ENCODE results near the gene LPAR3.

Gene LPAR3

GRCh38 chr1:84825161-84825560 lies 67.8 kb downstream of the LPAR3 start:
- H3K9ac ChIP-seq (ENCODE audit: low read length): no peak overlapping the region
- TF ChIP-seq EZH2phosphoT487 (conservative IDR thresholded peaks at IDR 0.05; ENCODE audit: low read length) (no peak), CTCF (IDR thresholded peaks at IDR 0.05; ENCODE audit: insufficient read depth, low read length, poor library complexity, severe bottlenecking) (no peak)
- no peak overlapping the region for H3K27ac ChIP-seq (ENCODE audit: low read depth, low read length)
- no peaks in the 10 kb centered on the region for H3K9me2 ChIP-seq (replicated peaks; ENCODE audit: insufficient read depth, low read length)
- H3K4me3 ChIP-seq (ENCODE audit: insufficient read depth, low read length, poor library complexity, severe bottlenecking): no peak overlapping the region
- no peak overlapping the region for H2AFZ ChIP-seq (ENCODE audit: low read depth, low read length, severe bottlenecking)
- H4K20me1 ChIP-seq (ENCODE audit: low read depth, low read length): no peaks in the 10 kb centered on the region
- H3K79me2 ChIP-seq (ENCODE audit: insufficient read depth, low read length): no peaks in the 10 kb centered on the region
- H3K9me3 ChIP-seq (ENCODE audit: insufficient read depth, low read length): no peaks in the 10 kb centered on the region
- H3F3A ChIP-seq (ENCODE audit: insufficient read depth): no peaks in the 10 kb centered on the region
- H3K36me3 ChIP-seq (ENCODE audit: low read length): no peaks in the 10 kb centered on the region
- H3K4me2 ChIP-seq (ENCODE audit: low read depth, low read length, poor library complexity, severe bottlenecking): no peak overlapping the region
- H3K27me3 ChIP-seq (ENCODE audit: low read length): no peaks in the 10 kb centered on the region

GRCh38 chr1:84823991-84824390 lies 69.0 kb downstream of the LPAR3 start:
- Histone ChIP-seq H3K27me3 (ENCODE audit: low read length) (no peaks in the 10 kb centered on the region), H3K79me2 (ENCODE audit: insufficient read depth, low read length) (no peaks in the 10 kb centered on the region), H4K20me1 (ENCODE audit: low read depth, low read length) (no peaks in the 10 kb centered on the region), H3K4me3 (ENCODE audit: insufficient read depth, low read length, poor library complexity, severe bottlenecking) (no peak overlapping the region), H3F3A (ENCODE audit: insufficient read depth) (no peaks in the 10 kb centered on the region), H3K9me3 (ENCODE audit: insufficient read depth, low read length) (no peaks in the 10 kb centered on the region), H3K27ac (ENCODE audit: low read depth, low read length) (no peak overlapping the region), H2AFZ (ENCODE audit: low read depth, low read length, severe bottlenecking) (no peak overlapping the region), H3K9ac (ENCODE audit: low read length) (no peak overlapping the region), H3K4me2 (ENCODE audit: low read depth, low read length, poor library complexity, severe bottlenecking) (no peak overlapping the region), H3K36me3 (ENCODE audit: low read length) (no peaks in the 10 kb centered on the region), H3K9me2 (replicated peaks; ENCODE audit: insufficient read depth, low read length) (no peaks in the 10 kb centered on the region)
- TF ChIP-seq EZH2phosphoT487 (conservative IDR thresholded peaks at IDR 0.05; ENCODE audit: low read length) (no peak), CTCF (IDR thresholded peaks at IDR 0.05; ENCODE audit: insufficient read depth, low read length, poor library complexity, severe bottlenecking) (no peak)

GRCh38 chr1:84823511-84823910 lies 69.5 kb downstream of the LPAR3 start:
- no peak overlapping the region for H2AFZ ChIP-seq (ENCODE audit: low read depth, low read length, severe bottlenecking)
- H3F3A ChIP-seq (ENCODE audit: insufficient read depth): no peaks in the 10 kb centered on the region
- no peak overlapping the region for H3K4me3 ChIP-seq (ENCODE audit: insufficient read depth, low read length, poor library complexity, severe bottlenecking)
- no peaks in the 10 kb centered on the region for H3K27me3 ChIP-seq (ENCODE audit: low read length)
- no peaks in the 10 kb centered on the region for H3K36me3 ChIP-seq (ENCODE audit: low read length)
- no peaks in the 10 kb centered on the region for H3K9me2 ChIP-seq (replicated peaks; ENCODE audit: insufficient read depth, low read length)
- no peaks in the 10 kb centered on the region for H3K9me3 ChIP-seq (ENCODE audit: insufficient read depth, low read length)
- no peak overlapping the region for H3K27ac ChIP-seq (ENCODE audit: low read depth, low read length)
- TF ChIP-seq CTCF (IDR thresholded peaks at IDR 0.05; ENCODE audit: insufficient read depth, low read length, poor library complexity, severe bottlenecking) (no peak), EZH2phosphoT487 (conservative IDR thresholded peaks at IDR 0.05; ENCODE audit: low read length) (no peak)
- no peak overlapping the region for H3K4me2 ChIP-seq (ENCODE audit: low read depth, low read length, poor library complexity, severe bottlenecking)
- no peak overlapping the region for H3K9ac ChIP-seq (ENCODE audit: low read length)
- H4K20me1 ChIP-seq (ENCODE audit: low read depth, low read length): no peaks in the 10 kb centered on the region
- H3K79me2 ChIP-seq (ENCODE audit: insufficient read depth, low read length): no peaks in the 10 kb centered on the region

Measured in SU-DHL-6 (cell line).